Activated CD8-positive, alpha-beta T cell treated with anti-CD3 and anti-CD28 coated beads for 36 hours (primary cell): ENCODE measurements around the gene SRCIN1. TPM values are rescaled to one million over a fixed set of nuclear protein-coding genes. Genes with fewer than 3 reads are reported as not detected.

Experiments used
- ATAC-seq: fragments of 200-7000 bp; cut with Tn5 transposase; one replicate; pipeline ENCODE4 v1.10.0; 2021; ENCODE audit warnings: mild to moderate bottlenecking, moderate library complexity
- CTCF ChIA-PET: fragments of 350-600 bp; sonication (Branson Sonifier 250); formaldehyde crosslinking; loops from one replicate; lab custom pipeline; 2021; ENCODE audit warnings: antibody characterized with exemption; lab: Charles Lee
- POLR2A ChIA-PET: fragments of 350-600 bp; sonication (Branson Sonifier 250); formaldehyde crosslinking; loops from one replicate; lab custom pipeline; 2021; ENCODE audit warnings: antibody characterized with exemption; lab: Charles Lee
- DNase-seq: peaks from one replicate; pipeline ENCODE4 v3.0.0-alpha.2; 2020
- H3K27ac Mint-ChIP-seq: one replicate; pipeline ENCODE4 v1.8.0; 2021; ENCODE audit warnings: mild to moderate bottlenecking, mixed read lengths
- H3K27me3 Mint-ChIP-seq: one replicate; pipeline ENCODE4 v1.8.0; 2021; ENCODE audit warnings: mixed read lengths
- H3K36me3 Mint-ChIP-seq: one replicate; pipeline ENCODE4 v1.8.0; 2021; ENCODE audit warnings: low read depth, mixed read lengths
- H3K4me1 Mint-ChIP-seq: one replicate; pipeline ENCODE4 v1.8.0; 2021; ENCODE audit warnings: low read depth, mixed read lengths
- H3K4me3 Mint-ChIP-seq: one replicate; pipeline ENCODE4 v1.8.0; 2021; ENCODE audit warnings: mild to moderate bottlenecking, moderate library complexity, mixed read lengths
- H3K9me3 Mint-ChIP-seq: one replicate; pipeline ENCODE4 v1.8.0; 2021; ENCODE audit warnings: mixed read lengths
- intact Hi-C: fragments of 100-400 bp; cut with micrococcal nuclease; formaldehyde crosslinking; loops from one replicate; pipeline ENCODE4 v1.10.0; 2022
- total RNA-seq, 2 experiments: library from RNA; stranded (reverse); gene quantifications; one replicate each; pipeline ENCODE4 v1.2.3, GENCODE V29; 2021
- TF ChIP-seq, protein P1 (sequence below): fragments of 200-600 bp; IDR thresholded peaks from one replicate; pipeline ENCODE4 v1.8.0; 2022; ENCODE audit warnings: antibody characterized with exemption, mild to moderate bottlenecking

The SRCIN1 gene
- total RNA-seq, 2 experiments from 2014 or later: 0.74 to 1.1 TPM

DNA sequence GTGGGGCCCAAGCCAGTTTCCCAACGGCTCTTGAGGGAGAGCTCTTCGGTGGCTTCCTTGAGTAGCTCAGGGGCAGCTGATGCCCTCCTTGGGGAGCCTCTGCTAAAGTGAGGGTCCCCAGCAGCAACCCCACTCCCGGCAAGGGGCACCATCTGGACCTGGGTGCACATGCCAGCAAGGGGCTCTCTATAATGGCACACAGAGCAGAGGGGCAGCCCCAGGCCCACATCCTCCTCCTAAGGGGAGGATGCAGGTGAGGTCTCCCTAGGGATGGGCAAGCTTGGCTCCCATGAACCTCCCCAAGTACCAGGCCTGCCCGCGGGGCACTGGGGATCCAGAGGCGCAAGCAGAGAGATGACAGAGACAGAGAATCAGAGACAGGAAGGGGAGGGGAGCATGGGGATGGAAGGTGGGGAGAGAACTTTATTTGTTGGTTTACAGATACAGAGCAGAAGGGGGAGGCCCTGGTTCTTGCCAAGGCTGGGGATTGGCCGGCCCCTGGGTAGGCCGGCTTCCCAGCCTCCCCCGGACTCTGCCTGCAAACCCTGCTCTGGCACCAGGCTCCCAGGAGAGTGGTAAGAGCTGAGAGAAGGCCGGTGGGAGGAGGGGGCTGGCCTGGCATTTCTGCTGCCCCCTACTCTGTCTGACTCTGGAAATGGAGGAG lies 61.4 kb downstream of the SRCIN1 start:
- no peak overlapping the region for H3K4me3 Mint-ChIP-seq
- DNase-seq: no peak
- ATAC-seq: no peak
- H3K27ac Mint-ChIP-seq: no peak overlapping the region
- peaks cover 11% of the 10 kb centered on the region for H3K27me3 Mint-ChIP-seq
- CTCF ChIA-PET: interaction anchor here (0.8 kb wide), 1 partner anchor 14 kb away, joined by 3 read pairs; no protein-coding TSS in a partner anchor
- H3K9me3 Mint-ChIP-seq: no peaks in the 10 kb centered on the region
- H3K36me3 Mint-ChIP-seq: no peaks in the 10 kb centered on the region
- intact Hi-C loops: no loop called here
- TF ChIP-seq, protein P1, sequence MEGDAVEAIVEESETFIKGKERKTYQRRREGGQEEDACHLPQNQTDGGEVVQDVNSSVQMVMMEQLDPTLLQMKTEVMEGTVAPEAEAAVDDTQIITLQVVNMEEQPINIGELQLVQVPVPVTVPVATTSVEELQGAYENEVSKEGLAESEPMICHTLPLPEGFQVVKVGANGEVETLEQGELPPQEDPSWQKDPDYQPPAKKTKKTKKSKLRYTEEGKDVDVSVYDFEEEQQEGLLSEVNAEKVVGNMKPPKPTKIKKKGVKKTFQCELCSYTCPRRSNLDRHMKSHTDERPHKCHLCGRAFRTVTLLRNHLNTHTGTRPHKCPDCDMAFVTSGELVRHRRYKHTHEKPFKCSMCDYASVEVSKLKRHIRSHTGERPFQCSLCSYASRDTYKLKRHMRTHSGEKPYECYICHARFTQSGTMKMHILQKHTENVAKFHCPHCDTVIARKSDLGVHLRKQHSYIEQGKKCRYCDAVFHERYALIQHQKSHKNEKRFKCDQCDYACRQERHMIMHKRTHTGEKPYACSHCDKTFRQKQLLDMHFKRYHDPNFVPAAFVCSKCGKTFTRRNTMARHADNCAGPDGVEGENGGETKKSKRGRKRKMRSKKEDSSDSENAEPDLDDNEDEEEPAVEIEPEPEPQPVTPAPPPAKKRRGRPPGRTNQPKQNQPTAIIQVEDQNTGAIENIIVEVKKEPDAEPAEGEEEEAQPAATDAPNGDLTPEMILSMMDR: no peak
- no peaks in the 10 kb centered on the region for H3K4me1 Mint-ChIP-seq
- POLR2A ChIA-PET: no interaction called here

DNA sequence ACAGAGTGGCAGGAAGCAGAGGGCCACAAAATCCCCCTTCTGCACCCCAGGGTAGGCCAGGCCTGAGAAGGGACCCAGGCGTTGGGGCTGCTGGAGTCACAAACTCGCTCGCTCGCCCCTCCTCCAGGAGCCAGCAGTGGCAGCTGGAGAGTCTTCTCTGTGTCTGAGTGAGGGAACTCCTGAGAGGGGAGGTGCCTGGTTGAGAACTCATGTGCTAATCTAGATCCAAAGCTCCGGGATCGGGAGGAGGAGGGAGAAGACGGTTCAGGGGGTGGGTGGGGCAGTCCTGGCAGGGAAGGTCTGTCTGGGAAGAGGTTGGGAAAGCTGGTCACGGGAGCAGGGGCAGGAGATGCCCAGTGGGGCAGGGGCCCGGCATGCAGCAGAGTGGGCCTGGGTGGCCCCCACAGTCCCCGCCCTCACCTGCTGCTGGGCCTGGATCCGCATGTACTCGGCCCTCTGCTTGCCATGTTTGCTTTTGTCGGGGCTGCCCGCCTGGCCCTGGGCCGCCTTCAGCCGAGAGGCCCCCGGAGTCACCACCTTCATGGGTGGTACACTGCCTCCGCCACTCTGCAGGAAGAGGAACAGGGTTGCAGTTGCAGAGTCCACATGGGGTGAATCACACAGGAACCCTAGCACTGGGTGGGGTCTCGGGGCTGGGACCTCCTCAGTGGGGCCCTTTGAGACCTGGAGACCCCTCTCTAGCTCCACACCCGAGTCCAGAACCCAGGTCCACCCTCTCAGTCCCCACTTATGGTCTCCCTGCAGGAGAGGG lies 62.2 kb downstream of the SRCIN1 start:
- CTCF ChIA-PET: interaction anchor here (0.8 to 1.4 kb wide), 3 partner anchors 15 to 51 kb away, joined by 3 to 4 read pairs (median 3); no protein-coding TSS in a partner anchor
- DNase-seq (no peak), ATAC-seq (no peak)
- H3K36me3 Mint-ChIP-seq: no peaks in the 10 kb centered on the region
- intact Hi-C loops: no loop called here
- POLR2A ChIA-PET: no interaction called here
- TF ChIP-seq, protein P1: no peak
- H3K4me1 Mint-ChIP-seq: no peaks in the 10 kb centered on the region
- peaks cover 11% of the 10 kb centered on the region for H3K27me3 Mint-ChIP-seq
- no peak overlapping the region for H3K4me3 Mint-ChIP-seq
- H3K9me3 Mint-ChIP-seq: no peaks in the 10 kb centered on the region
- H3K27ac Mint-ChIP-seq: no peak overlapping the region

DNA sequence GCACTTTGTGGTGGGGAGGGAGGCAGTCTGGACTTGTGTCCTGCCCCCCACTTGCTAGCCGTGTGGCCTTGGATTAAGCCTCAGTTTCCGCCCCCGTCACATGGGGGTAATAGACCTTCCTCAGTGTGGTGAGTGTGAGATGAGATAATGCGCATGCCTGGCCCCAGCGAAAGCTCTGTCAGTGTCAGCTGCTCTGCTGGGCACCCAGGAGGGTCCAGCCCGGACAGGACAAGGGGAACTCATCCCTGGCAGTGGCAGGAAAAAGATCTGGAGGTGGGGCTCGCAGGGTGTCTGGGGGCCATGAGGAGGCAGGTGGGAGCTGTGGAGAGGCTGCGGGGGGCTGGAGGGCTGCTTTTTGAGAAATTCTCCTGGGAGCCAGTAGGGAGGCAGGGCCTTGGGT lies 63.5 kb downstream of the SRCIN1 start:
- no peak for ATAC-seq
- Mint-ChIP-seq H3K4me3 (no peak overlapping the region), H3K36me3 (no peaks in the 10 kb centered on the region), H3K4me1 (no peaks in the 10 kb centered on the region), H3K27me3 (peaks cover 11% of the 10 kb centered on the region), H3K9me3 (no peaks in the 10 kb centered on the region), H3K27ac (no peak overlapping the region)
- POLR2A ChIA-PET: interaction anchor here (0.7 kb wide), 1 partner anchor 16 kb away, joined by 5 read pairs; no protein-coding TSS in a partner anchor
- intact Hi-C loops: no loop called here
- CTCF ChIA-PET: interaction anchor here (1.0 to 1.4 kb wide), 3 partner anchors 42 to 121 kb away, joined by 3 to 5 read pairs (median 4); no protein-coding TSS in a partner anchor
- no peak for DNase-seq
- TF ChIP-seq, protein P1: no peak

DNA sequence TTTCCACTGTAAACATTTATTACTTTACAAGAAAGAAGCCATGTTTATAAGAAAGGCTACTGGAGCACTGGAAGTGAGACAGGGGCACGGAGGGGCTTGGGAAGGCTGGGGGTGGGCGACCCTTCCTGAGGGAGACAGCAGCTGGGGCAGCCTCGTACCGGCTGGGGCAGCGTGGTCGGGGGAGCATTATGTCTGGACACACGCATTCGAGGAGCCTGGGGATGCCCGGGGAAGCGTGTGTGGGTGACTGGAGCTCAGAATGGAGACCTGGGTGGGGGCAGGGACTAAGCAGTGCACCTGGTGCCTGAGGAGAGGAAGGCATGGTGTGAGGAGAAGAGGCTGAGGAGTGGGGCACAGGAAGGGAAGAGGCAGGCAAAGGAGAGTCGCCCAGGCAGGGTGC lies 64.5 kb downstream of the SRCIN1 start:
- H3K36me3 Mint-ChIP-seq: no peaks in the 10 kb centered on the region
- H3K27me3 Mint-ChIP-seq: peaks cover 4% of the 10 kb centered on the region
- TF ChIP-seq, protein P1: no peak
- ChIA-PET CTCF (interaction anchor here (1.0 kb wide), 1 partner anchor 43 kb away, joined by 3 read pairs; no protein-coding TSS in a partner anchor), POLR2A (no interaction called here)
- H3K9me3 Mint-ChIP-seq: no peaks in the 10 kb centered on the region
- DNase-seq (no peak), ATAC-seq (no peak)
- no peak overlapping the region for H3K4me3 Mint-ChIP-seq
- no peak overlapping the region for H3K27ac Mint-ChIP-seq
- intact Hi-C loops: no loop called here
- no peaks in the 10 kb centered on the region for H3K4me1 Mint-ChIP-seq
